Calu3 (cell line): Measurements from ENCODE around the gene OPHN1. TPM values are rescaled to one million over a fixed set of nuclear protein-coding genes. Genes with fewer than 3 reads are reported as not detected.
"Not testable (repeated sequence)": the region's sequence is repeated elsewhere in the genome, so short reads cannot be mapped to it uniquely, and the experiment has no call there.

Experiments
- BruUV-seq: library from RNA; stranded (reverse); fragments of 400-500 nt; replicated peaks from 2 replicates; lab custom pipeline; 2021; lab: Mats Ljungman, UMichigan
- CTCF ChIA-PET: fragments of 300-600 bp; sonication (Branson Sonifier 250); formaldehyde crosslinking; loops from one replicate; lab custom pipeline; 2022; ENCODE audit warnings: antibody characterized with exemption; lab: Charles Lee
- DNase-seq: peaks from one replicate; pipeline ENCODE4 v3.0.0; 2022
- H3K27ac Mint-ChIP-seq: one replicate; pipeline ENCODE4 v1.8.0; 2022; ENCODE audit warnings: mixed read lengths; ENCODE audit not compliant: unreplicated experiment
- H3K27me3 Mint-ChIP-seq: one replicate; pipeline ENCODE4 v1.8.0; 2022; ENCODE audit warnings: mixed read lengths; ENCODE audit not compliant: unreplicated experiment
- H3K36me3 Mint-ChIP-seq: one replicate; pipeline ENCODE4 v1.8.0; 2022; ENCODE audit warnings: mild to moderate bottlenecking, moderate library complexity, mixed read lengths; ENCODE audit not compliant: insufficient read depth, unreplicated experiment
- H3K4me1 Mint-ChIP-seq: one replicate; pipeline ENCODE4 v1.8.0; 2022; ENCODE audit warnings: mild to moderate bottlenecking, low read depth, mixed read lengths; ENCODE audit not compliant: unreplicated experiment
- H3K4me3 Mint-ChIP-seq: one replicate; pipeline ENCODE4 v1.8.0; 2022; ENCODE audit warnings: mild to moderate bottlenecking, low read depth, moderate library complexity, mixed read lengths; ENCODE audit not compliant: unreplicated experiment
- H3K9me3 Mint-ChIP-seq: one replicate; pipeline ENCODE4 v1.8.0; 2022; ENCODE audit warnings: low read depth, mixed read lengths; ENCODE audit not compliant: unreplicated experiment
- intact Hi-C: fragments of 100-400 bp; cut with micrococcal nuclease; formaldehyde crosslinking; loops from one replicate; pipeline ENCODE4 v1.10.0; 2022; ENCODE audit not compliant: unreplicated experiment
- total RNA-seq: library from RNA; stranded (reverse); gene quantifications from 2 replicates; pipeline ENCODE4 v1.2.3, GENCODE V29; 2022
- TF ChIP-seq, protein P1 (sequence below): fragments of 200-600 bp; IDR thresholded peaks from one replicate; pipeline ENCODE4 v1.8.0; 2022; ENCODE audit warnings: antibody characterized with exemption; ENCODE audit not compliant: unreplicated experiment

Gene OPHN1
- total RNA-seq, 1 experiment from 2014 or later = 13.1 TPM

DNA sequence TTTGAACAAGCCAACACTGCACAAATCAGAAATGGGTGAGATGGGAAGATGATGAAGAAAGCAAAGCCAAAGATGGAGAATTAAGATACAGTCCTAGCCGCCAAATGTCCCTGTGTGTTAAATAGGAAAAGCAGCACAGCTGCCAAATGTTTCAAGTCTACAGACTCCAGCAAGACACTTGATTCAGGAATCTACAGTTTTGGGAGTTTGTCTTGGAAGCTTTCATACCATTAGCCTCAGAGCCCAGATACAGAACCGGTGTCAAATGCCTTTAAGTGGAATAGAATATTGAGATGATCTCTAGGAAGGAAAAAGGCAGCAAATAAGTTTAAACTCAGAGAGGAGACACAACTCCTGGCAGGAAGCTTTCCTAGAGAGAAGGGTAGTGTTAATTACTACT is 30.3 kb downstream of the OPHN1 start:
- CTCF ChIA-PET = no interaction called here
- no peaks in the 10 kb centered on the region for H3K27me3 Mint-ChIP-seq
- TF ChIP-seq, protein P1, sequence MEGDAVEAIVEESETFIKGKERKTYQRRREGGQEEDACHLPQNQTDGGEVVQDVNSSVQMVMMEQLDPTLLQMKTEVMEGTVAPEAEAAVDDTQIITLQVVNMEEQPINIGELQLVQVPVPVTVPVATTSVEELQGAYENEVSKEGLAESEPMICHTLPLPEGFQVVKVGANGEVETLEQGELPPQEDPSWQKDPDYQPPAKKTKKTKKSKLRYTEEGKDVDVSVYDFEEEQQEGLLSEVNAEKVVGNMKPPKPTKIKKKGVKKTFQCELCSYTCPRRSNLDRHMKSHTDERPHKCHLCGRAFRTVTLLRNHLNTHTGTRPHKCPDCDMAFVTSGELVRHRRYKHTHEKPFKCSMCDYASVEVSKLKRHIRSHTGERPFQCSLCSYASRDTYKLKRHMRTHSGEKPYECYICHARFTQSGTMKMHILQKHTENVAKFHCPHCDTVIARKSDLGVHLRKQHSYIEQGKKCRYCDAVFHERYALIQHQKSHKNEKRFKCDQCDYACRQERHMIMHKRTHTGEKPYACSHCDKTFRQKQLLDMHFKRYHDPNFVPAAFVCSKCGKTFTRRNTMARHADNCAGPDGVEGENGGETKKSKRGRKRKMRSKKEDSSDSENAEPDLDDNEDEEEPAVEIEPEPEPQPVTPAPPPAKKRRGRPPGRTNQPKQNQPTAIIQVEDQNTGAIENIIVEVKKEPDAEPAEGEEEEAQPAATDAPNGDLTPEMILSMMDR = no peak

DNA sequence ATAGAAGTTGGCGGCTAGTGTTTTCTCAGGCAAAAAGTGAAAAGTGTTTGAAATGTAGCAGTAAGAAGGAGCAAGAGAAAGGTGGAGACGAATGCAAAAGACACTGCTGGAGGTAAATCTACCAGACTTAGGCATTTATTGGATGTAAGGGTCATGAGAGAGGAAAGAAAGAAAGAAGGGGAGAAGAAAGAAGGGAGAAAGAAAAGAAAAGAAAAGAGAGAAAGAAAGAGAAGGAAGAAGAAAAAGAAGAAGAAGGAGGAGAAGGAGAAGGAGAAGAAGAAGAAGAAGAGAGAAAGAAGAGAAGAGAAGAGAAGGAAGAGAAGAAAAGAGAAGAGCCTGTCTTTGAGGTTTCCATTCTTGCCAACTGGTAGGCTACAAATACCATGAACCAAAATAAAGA is 31.2 kb downstream of the OPHN1 start:
- H3K27ac Mint-ChIP-seq = no peak overlapping the region
- TF ChIP-seq, protein P1 = no peak
- peaks cover 3% of the 10 kb centered on the region for H3K36me3 Mint-ChIP-seq
- no peak for DNase-seq
- peaks cover 3% of the 10 kb centered on the region for H3K9me3 Mint-ChIP-seq
- intact Hi-C loops = no loop called here
- CTCF ChIA-PET = no interaction called here
- H3K27me3 Mint-ChIP-seq = no peaks in the 10 kb centered on the region
- peaks cover 8% of the 10 kb centered on the region for H3K4me1 Mint-ChIP-seq
- no TSS peak for BruUV-seq
- H3K4me3 Mint-ChIP-seq = no peak overlapping the region

More for the DNA sequence above, 30.3 kb downstream of the OPHN1 start:
- no peak overlapping the region for H3K27ac Mint-ChIP-seq
- intact Hi-C loops = no loop called here
- BruUV-seq = no TSS peak
- H3K9me3 Mint-ChIP-seq = peaks cover 3% of the 10 kb centered on the region
- no peak overlapping the region for H3K4me3 Mint-ChIP-seq
- no peaks in the 10 kb centered on the region for H3K36me3 Mint-ChIP-seq
- DNase-seq = no peak
- H3K4me1 Mint-ChIP-seq = peaks cover 8% of the 10 kb centered on the region

DNA sequence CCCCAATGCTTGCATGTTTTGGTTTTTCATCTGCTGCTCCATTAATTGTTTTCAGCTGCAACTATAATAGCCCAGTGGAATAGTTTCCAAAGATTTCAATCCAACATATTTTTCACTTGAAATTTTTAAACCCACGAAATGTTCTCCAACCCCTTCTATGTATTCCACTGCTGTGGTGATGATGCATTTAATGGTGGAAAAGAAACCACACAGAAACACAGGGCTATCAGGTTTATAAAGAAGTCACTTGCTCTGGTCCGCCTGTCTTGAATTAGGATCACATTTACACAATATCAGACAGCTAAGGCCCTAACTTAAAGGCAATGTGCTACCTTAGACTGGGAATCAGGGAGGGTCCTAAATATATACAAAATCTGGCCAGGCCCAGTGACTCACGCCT is 35.0 kb downstream of the OPHN1 start:
- H3K4me3 Mint-ChIP-seq = no peak overlapping the region
- H3K27ac Mint-ChIP-seq = no peak overlapping the region
- CTCF ChIA-PET = no interaction called here
- DNase-seq = no peak
- peaks cover 8% of the 10 kb centered on the region for H3K4me1 Mint-ChIP-seq
- TF ChIP-seq, protein P1 = no peak
- intact Hi-C loops = no loop called here
- H3K27me3 Mint-ChIP-seq = no peaks in the 10 kb centered on the region
- peaks cover 5% of the 10 kb centered on the region for H3K36me3 Mint-ChIP-seq
- BruUV-seq = no TSS peak
- H3K9me3 Mint-ChIP-seq = peaks cover 3% of the 10 kb centered on the region

DNA sequence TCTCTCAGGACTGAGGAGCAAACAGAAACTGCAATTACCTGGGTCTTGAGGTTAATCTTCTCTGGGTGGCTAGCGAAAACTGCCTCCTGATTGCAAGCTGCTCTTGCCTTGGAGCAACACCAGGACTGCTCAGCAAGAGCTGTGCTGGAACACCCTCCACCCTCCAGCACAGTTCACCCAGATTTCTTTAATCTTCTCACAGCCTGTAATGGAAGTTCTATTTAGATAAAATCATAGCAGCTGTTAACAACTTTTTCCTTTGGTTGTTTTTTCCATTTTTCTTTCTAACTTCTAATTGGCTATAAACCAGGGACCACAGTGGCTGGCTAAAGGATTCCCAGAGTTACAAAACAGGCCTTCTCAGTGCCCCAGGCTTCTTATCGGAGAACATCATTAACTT is 36.3 kb downstream of the OPHN1 start:
- Mint-ChIP-seq H3K4me1 (peaks cover 8% of the 10 kb centered on the region), H3K4me3 (no peak overlapping the region), H3K36me3 (peaks cover 5% of the 10 kb centered on the region), H3K27me3 (no peaks in the 10 kb centered on the region), H3K27ac (no peak overlapping the region), H3K9me3 (peaks cover 3% of the 10 kb centered on the region)
- intact Hi-C loops = no loop called here
- no TSS peak for BruUV-seq
- TF ChIP-seq, protein P1 = no peak
- no peak for DNase-seq
- CTCF ChIA-PET = interaction anchor here (0.9 kb wide), 1 partner anchor 50 kb away, joined by 5 read pairs; no protein-coding TSS in a partner anchor

DNA sequence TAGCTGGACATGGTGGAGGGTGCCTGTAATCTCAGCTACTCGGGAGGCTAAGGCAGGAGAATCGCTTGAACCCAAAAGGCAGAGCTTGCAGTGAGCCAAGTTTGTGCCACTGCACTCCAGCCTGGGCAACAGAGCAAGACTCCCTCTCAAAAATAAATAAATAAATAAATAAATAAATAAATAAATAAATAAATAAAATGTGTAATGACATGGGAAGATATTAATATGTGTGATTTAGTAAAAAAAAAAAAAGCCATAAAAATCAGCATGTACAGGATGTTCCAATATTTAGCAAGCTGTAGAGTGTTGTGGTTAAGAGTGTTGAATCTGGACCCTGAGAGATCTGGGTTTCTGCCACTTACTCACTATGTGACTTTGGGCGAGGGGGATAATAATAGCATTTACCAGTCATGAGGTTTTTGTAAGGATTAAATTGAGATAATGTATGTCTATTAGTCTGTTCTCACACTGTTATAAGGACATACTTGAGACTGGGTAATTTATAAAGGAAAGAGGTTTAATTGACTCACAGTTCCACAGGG is 43.8 kb downstream of the OPHN1 start:
- DNase-seq, H3K4me3 Mint-ChIP-seq, H3K27ac Mint-ChIP-seq, H3K36me3 Mint-ChIP-seq, intact Hi-C loops, BruUV-seq, H3K9me3 Mint-ChIP-seq, H3K27me3 Mint-ChIP-seq, CTCF ChIA-PET: not testable (repeated sequence)
- peaks cover 12% of the 10 kb centered on the region for H3K4me1 Mint-ChIP-seq
